GM20000 (cell line): ENCODE results near the gene SLC29A2.

Source experiments
- DNase-seq: peaks from one replicate; pipeline ENCODE4 v3.0.0; 2012; ENCODE audit warnings: low spot score
- CTCF ChIP-seq: IDR thresholded peaks from 2 replicates; pipeline ENCODE4 v1.5.1; 2012; ENCODE audit warnings: mild to moderate bottlenecking, control low read depth; ENCODE audit errors: extremely low read depth, missing control alignments

SLC29A2 gene

GRCh38 chr11:66331542-66332370 lies 39.8 kb downstream of the SLC29A2 start:
- no peak for DNase-seq
- no peak for TF ChIP-seq CTCF

- DNase-seq: no peak
- TF ChIP-seq CTCF: no peak
Observed at GRCh38 chr11:66330931-66331330, 40.6 kb downstream of the SLC29A2 start.

GRCh38 chr11:66329165-66329673 lies 42.3 kb downstream of the SLC29A2 start:
- no peak for DNase-seq

GRCh38 chr11:66328302-66329144 lies 43.0 kb downstream of the SLC29A2 start:
- TF ChIP-seq CTCF: peak; percentile 82
- peak; percentile 89 for DNase-seq

More at GRCh38 chr11:66329165-66329673, 42.3 kb downstream of the SLC29A2 start:
- TF ChIP-seq CTCF: no peak

GRCh38 chr11:66328031-66328301 lies 43.6 kb downstream of the SLC29A2 start:
- DNase-seq: no peak
- TF ChIP-seq CTCF: no peak

- no peak for DNase-seq
- TF ChIP-seq CTCF: no peak
Observed at GRCh38 chr11:66327171-66328030, 44.2 kb downstream of the SLC29A2 start.
